Measurements from ENCODE around the gene MBLAC1. TPM values are rescaled to one million over a fixed set of nuclear protein-coding genes. Genes with fewer than 3 reads are reported as not detected.

Gene MBLAC1
- total and polyA plus RNA-seq, 9 of the 15 experiments (the other 6 are each of a cell fraction or from before 2014, with no cell fraction given): 0.03 to 3.1 (median 0.52) TPM

DNA sequence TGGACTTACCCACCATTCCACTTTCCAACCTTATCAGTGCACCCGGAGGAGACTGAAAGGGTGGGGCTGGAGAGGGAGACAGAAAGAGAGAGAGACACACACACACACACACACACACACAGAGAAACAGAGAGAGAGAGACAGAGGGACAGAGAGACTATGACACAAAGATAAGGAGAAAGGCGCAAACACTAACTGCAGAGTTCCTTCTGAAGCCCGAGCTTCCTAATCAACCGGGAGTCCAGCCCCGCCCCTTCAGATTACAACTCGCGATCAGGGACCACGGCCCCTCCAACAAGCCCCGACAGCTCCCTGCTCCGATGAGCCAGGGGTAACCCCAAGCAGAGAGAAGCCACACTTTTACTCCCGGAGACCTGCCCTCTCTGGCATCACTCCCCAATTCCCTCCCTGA lies 41.2 kb downstream of the MBLAC1 start (continued):
- TF ChIP-seq, protein P1, sequence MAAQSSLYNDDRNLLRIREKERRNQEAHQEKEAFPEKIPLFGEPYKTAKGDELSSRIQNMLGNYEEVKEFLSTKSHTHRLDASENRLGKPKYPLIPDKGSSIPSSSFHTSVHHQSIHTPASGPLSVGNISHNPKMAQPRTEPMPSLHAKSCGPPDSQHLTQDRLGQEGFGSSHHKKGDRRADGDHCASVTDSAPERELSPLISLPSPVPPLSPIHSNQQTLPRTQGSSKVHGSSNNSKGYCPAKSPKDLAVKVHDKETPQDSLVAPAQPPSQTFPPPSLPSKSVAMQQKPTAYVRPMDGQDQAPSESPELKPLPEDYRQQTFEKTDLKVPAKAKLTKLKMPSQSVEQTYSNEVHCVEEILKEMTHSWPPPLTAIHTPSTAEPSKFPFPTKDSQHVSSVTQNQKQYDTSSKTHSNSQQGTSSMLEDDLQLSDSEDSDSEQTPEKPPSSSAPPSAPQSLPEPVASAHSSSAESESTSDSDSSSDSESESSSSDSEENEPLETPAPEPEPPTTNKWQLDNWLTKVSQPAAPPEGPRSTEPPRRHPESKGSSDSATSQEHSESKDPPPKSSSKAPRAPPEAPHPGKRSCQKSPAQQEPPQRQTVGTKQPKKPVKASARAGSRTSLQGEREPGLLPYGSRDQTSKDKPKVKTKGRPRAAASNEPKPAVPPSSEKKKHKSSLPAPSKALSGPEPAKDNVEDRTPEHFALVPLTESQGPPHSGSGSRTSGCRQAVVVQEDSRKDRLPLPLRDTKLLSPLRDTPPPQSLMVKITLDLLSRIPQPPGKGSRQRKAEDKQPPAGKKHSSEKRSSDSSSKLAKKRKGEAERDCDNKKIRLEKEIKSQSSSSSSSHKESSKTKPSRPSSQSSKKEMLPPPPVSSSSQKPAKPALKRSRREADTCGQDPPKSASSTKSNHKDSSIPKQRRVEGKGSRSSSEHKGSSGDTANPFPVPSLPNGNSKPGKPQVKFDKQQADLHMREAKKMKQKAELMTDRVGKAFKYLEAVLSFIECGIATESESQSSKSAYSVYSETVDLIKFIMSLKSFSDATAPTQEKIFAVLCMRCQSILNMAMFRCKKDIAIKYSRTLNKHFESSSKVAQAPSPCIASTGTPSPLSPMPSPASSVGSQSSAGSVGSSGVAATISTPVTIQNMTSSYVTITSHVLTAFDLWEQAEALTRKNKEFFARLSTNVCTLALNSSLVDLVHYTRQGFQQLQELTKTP (IDR thresholded peaks at IDR 0.05; ENCODE audit: low read depth in 1 of 2, partially characterized antibody in 2 of 2): peak; percentile 66 to 94
- TF ChIP-seq ZNF384 (IDR thresholded peaks at IDR 0.05; ENCODE audit: low read depth, low read length) (peak; percentile 39; the same call in 1 of the 2 replicates), TCF7 (IDR thresholded peaks at IDR 0.05; ENCODE audit: borderline replicate concordance) (no peak), RBM25 (IDR thresholded peaks at IDR 0.05; ENCODE audit: low read depth, low read length, severe bottlenecking) (no peak), SP1 (CRISPR knock-in tag; IDR thresholded peaks at IDR 0.05) (peak; percentile 77), RUNX1 (IDR thresholded peaks at IDR 0.05; ENCODE audit: low read depth) (no peak), CTBP1 (IDR thresholded peaks at IDR 0.05; ENCODE audit: borderline replicate concordance) (peak; percentile 84; the same call in 1 of the 2 replicates), ZNF695 (CRISPR knock-in tag; IDR thresholded peaks at IDR 0.05) (no peak), GABPB1 (CRISPR knock-in tag; IDR thresholded peaks at IDR 0.05) (no peak), NEUROD1 (IDR thresholded peaks at IDR 0.05; ENCODE audit: borderline replicate concordance, low read depth, low read length, partially characterized antibody) (peak; percentile 52), NCOA2 (IDR thresholded peaks at IDR 0.05; ENCODE audit: partially characterized antibody in 2 of 2) (no peak), ZNF224 (CRISPR knock-in tag; IDR thresholded peaks at IDR 0.05) (0 out of 2 replicates have a peak, but pooled peaks have one; percentile 57), SIRT6 (IDR thresholded peaks at IDR 0.05; ENCODE audit: low read depth, low read length) (no peak), POLR2A (conservative IDR thresholded peaks at IDR 0.05) (no peak), PURB (CRISPR knock-in tag; IDR thresholded peaks at IDR 0.05; ENCODE audit: low read depth) (no peak), ZNF445 (CRISPR knock-in tag; IDR thresholded peaks at IDR 0.05; ENCODE audit: low read depth) (no peak), MAFF (IDR thresholded peaks at IDR 0.05; ENCODE audit: low read length) (no peak)
- TF ChIP-seq, protein P2, sequence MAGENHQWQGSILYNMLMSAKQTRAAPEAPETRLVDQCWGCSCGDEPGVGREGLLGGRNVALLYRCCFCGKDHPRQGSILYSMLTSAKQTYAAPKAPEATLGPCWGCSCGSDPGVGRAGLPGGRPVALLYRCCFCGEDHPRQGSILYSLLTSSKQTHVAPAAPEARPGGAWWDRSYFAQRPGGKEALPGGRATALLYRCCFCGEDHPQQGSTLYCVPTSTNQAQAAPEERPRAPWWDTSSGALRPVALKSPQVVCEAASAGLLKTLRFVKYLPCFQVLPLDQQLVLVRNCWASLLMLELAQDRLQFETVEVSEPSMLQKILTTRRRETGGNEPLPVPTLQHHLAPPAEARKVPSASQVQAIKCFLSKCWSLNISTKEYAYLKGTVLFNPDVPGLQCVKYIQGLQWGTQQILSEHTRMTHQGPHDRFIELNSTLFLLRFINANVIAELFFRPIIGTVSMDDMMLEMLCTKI (IDR thresholded peaks at IDR 0.05; ENCODE audit: partially characterized antibody): no peak
- TF ChIP-seq, protein P3, sequence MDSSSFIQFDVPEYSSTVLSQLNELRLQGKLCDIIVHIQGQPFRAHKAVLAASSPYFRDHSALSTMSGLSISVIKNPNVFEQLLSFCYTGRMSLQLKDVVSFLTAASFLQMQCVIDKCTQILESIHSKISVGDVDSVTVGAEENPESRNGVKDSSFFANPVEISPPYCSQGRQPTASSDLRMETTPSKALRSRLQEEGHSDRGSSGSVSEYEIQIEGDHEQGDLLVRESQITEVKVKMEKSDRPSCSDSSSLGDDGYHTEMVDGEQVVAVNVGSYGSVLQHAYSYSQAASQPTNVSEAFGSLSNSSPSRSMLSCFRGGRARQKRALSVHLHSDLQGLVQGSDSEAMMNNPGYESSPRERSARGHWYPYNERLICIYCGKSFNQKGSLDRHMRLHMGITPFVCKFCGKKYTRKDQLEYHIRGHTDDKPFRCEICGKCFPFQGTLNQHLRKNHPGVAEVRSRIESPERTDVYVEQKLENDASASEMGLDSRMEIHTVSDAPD (CRISPR knock-in tag; IDR thresholded peaks at IDR 0.05): no peak
